HCT116 (cell line): ENCODE results near the gene BCR.

Experiments
- ATF3 ChIP-seq: IDR thresholded peaks from 2 replicates; pipeline ENCODE4 v1.6.1; 2012
- CBX3 ChIP-seq: IDR thresholded peaks from 2 replicates; pipeline ENCODE4 v1.6.1; 2012; ENCODE audit warnings: low read depth
- CTCF ChIP-seq, 3 experiments: fragments of 200-600 bp in 1 of 3; sonication (generic) in 1 of 3; IDR thresholded peaks in 2 of 3; conservative IDR thresholded peaks in 1 of 3; 2 replicates each; pipeline ENCODE4 v1.5.1; 2012 to 2017; ENCODE audit warnings: low read depth in 2 of 3, low read length in 2 of 3, antibody characterized with exemption in 1 of 3, borderline replicate concordance in 1 of 3, control low read depth in 1 of 3, mild to moderate bottlenecking in 1 of 3, mixed read lengths in 1 of 3, mixed run types in 1 of 3, moderate library complexity in 1 of 3; ENCODE audit not compliant: insufficient read depth in 1 of 3
- ELF1 ChIP-seq: IDR thresholded peaks from 2 replicates; pipeline ENCODE4 v1.6.1; 2012; ENCODE audit warnings: low read depth, borderline replicate concordance
- EZH2phosphoT487 ChIP-seq: fragments of 200-600 bp; IDR thresholded peaks from 2 replicates; pipeline ENCODE4 v1.6.1; 2018; ENCODE audit warnings: antibody characterized with exemption, borderline replicate concordance
- POLR2A ChIP-seq: IDR thresholded peaks from 2 replicates; pipeline ENCODE4 v1.7.0; 2011; ENCODE audit warnings: borderline replicate concordance; ENCODE audit not compliant: insufficient read depth, insufficient read length; ENCODE audit errors: extremely low read depth
- POLR2AphosphoS5 ChIP-seq: IDR thresholded peaks from 2 replicates; pipeline ENCODE4 v1.6.1; 2011; ENCODE audit warnings: mild to moderate bottlenecking, low read depth, low read length, moderate library complexity
- SP1 ChIP-seq: IDR thresholded peaks from 2 replicates; pipeline ENCODE4 v1.6.1; 2012; ENCODE audit warnings: low read depth
- SRF ChIP-seq: IDR thresholded peaks from 2 replicates; pipeline ENCODE4 v1.6.1; 2012; ENCODE audit warnings: low read depth
- ZNF274 ChIP-seq: fragments of 200-500 bp; sonication (Bioruptor generic); IDR thresholded peaks from 2 replicates; pipeline ENCODE4 v1.6.1; 2014; ENCODE audit warnings: mild to moderate bottlenecking, low read depth, low read length, inconsistent platforms

- TF ChIP-seq CTCF (IDR thresholded peaks at IDR 0.05 in 2 of 3, conservative IDR thresholded peaks at IDR 0.05 in 1 of 3; ENCODE audit: borderline replicate concordance in 1 of 3, insufficient read depth in 1 of 3, low read depth in 2 of 3, low read length in 2 of 3) = no peak
- TF ChIP-seq ELF1 = no peak
- TF ChIP-seq POLR2AphosphoS5 = no peak
- TF ChIP-seq CBX3 = no peak
- no peak for TF ChIP-seq SP1
- TF ChIP-seq ZNF274 = no peak
- TF ChIP-seq EZH2phosphoT487 = no peak
- no peak for TF ChIP-seq POLR2A
- TF ChIP-seq ATF3 = no peak
- no peak for TF ChIP-seq SRF
Observed at GRCh38 chr22:23169043-23169406, 11.3 kb upstream of the BCR start.
